H1 (cell line): ENCODE data around the gene SDF2. TPM values are rescaled to one million over a fixed set of nuclear protein-coding genes. Genes with fewer than 3 reads are reported as not detected.
A peak's percentile ranks its signal among the peaks of the same experiment; 100 is the strongest.

ENCODE experiments used
- CTCF ChIA-PET: fragments of 300-600 bp; sonication (Branson Sonifier 250); formaldehyde crosslinking; loops from one replicate; lab custom pipeline; 2021; ENCODE audit not compliant: partially characterized antibody; lab: Charles Lee
- POLR2A ChIA-PET: fragments of 300-600 bp; sonication (Branson Sonifier 250); formaldehyde crosslinking; loops from one replicate; lab custom pipeline; 2021; ENCODE audit warnings: inconsistent platforms; ENCODE audit not compliant: partially characterized antibody; lab: Charles Lee
- DNase-seq, 2 experiments: peaks; one replicate each; pipeline versions ENCODE4 v3.0.0 to v3.0.0-alpha.2; 2010 to 2022; ENCODE audit warnings: low spot score in 2 of 2, low read depth in 1 of 2, mixed read lengths in 1 of 2
- FAIRE-seq: peaks from 2 replicates; lab custom pipeline; 2011; peaks lifted over from hg19 to GRCh38; lab: Jason Lieb, UNC
- H2AFZ ChIP-seq: 2 replicates; pipeline ENCODE4 v1.8.1; 2012; ENCODE audit warnings: low read length, inconsistent platforms
- H2AK5ac ChIP-seq: 2 replicates; pipeline ENCODE4 v1.6.1; 2013; ENCODE audit warnings: low read depth, low read length
- H2BK120ac ChIP-seq: replicated peaks from 2 replicates; pipeline ENCODE3; 2013; ENCODE audit warnings: low read depth, low read length, inconsistent platforms
- H2BK12ac ChIP-seq: 2 replicates; pipeline ENCODE4 v1.6.1; 2013; ENCODE audit warnings: low read depth, low read length
- H2BK15ac ChIP-seq: 2 replicates; pipeline ENCODE4 v1.6.1; 2013; ENCODE audit warnings: low read length
- H2BK20ac ChIP-seq: 2 replicates; pipeline ENCODE4 v1.6.1; 2013; ENCODE audit warnings: low read length
- H2BK5ac ChIP-seq: 2 replicates; pipeline ENCODE4 v1.6.1; 2013; ENCODE audit warnings: low read depth, low read length
- H3K14ac ChIP-seq: 2 replicates; pipeline ENCODE4 v1.6.1; 2013; ENCODE audit warnings: inconsistent platforms; ENCODE audit not compliant: insufficient read length
- H3K18ac ChIP-seq: 2 replicates; pipeline ENCODE4 v1.6.1; 2013; ENCODE audit warnings: low read length; ENCODE audit errors: extremely low read depth
- H3K23ac ChIP-seq: 2 replicates; pipeline ENCODE4 v1.6.1; 2013; ENCODE audit warnings: inconsistent platforms; ENCODE audit not compliant: insufficient read length
- H3K23me2 ChIP-seq: 2 replicates; pipeline ENCODE4 v1.6.1; 2013; ENCODE audit warnings: low read depth, low read length
- H3K27ac ChIP-seq: 2 replicates; pipeline ENCODE4 v1.6.1; 2011; ENCODE audit warnings: low read depth, low read length, inconsistent platforms
- H3K27me3 ChIP-seq, 4 experiments: replicated peaks in 1 of 4; 1 replicate in 1 of 4; 2 replicates in 3 of 4; pipeline versions ENCODE4 v1.6.1 to v1.8.1; 2011 to 2013; ENCODE audit warnings: low read length in 3 of 4, mild to moderate bottlenecking in 3 of 4, inconsistent platforms in 2 of 4, mixed read lengths in 2 of 4, moderate library complexity in 1 of 4; ENCODE audit not compliant: control insufficient read depth in 3 of 4, insufficient read depth in 3 of 4; ENCODE audit errors: extremely low read depth in 1 of 4
- H3K36me3 ChIP-seq, 4 experiments: 2 replicates each; pipeline versions ENCODE4 v1.6.1 to v1.8.1; 2011 to 2013; ENCODE audit warnings: mild to moderate bottlenecking in 4 of 4, low read length in 3 of 4, moderate library complexity in 2 of 4, control low read depth in 1 of 4, inconsistent platforms in 1 of 4; ENCODE audit not compliant: insufficient read depth in 4 of 4, control insufficient read depth in 2 of 4
- H3K4ac ChIP-seq: replicated peaks from 2 replicates; pipeline ENCODE3; 2013; ENCODE audit warnings: low read length, low read depth, mixed read lengths, inconsistent platforms; ENCODE audit not compliant: insufficient read length
- H3K4me1 ChIP-seq, 4 experiments: replicated peaks in 1 of 4; 1 replicate in 1 of 4; 2 replicates in 3 of 4; pipeline versions ENCODE4 v1.6.1 to v1.8.1; 2011 to 2013; ENCODE audit warnings: low read length in 3 of 4, inconsistent platforms in 2 of 4, mixed read lengths in 1 of 4; ENCODE audit not compliant: insufficient read depth in 4 of 4, control insufficient read depth in 3 of 4
- H3K4me2 ChIP-seq, 2 experiments: 2 replicates each; pipeline versions ENCODE4 v1.6.1 to v1.8.1; 2011 to 2013; ENCODE audit warnings: low read depth in 2 of 2, low read length in 2 of 2, control low read depth in 1 of 2, inconsistent platforms in 1 of 2, mild to moderate bottlenecking in 1 of 2; ENCODE audit not compliant: insufficient read depth in 1 of 2
- H3K4me3 ChIP-seq, 4 experiments: fragments of 200-600, 300-600 bp in 1 of 4; sonication (generic), shearing (Covaris generic), sonication (Bioruptor Twin) in 1 of 4; 2 replicates each; pipeline versions ENCODE4 v1.5.1 to v1.8.1; 2011 to 2016; ENCODE audit warnings: low read length in 4 of 4, low read depth in 3 of 4, control low read depth in 2 of 4, inconsistent platforms in 2 of 4, mild to moderate bottlenecking in 2 of 4, mixed read lengths in 1 of 4, moderate library complexity in 1 of 4; ENCODE audit not compliant: insufficient read depth in 2 of 4; ENCODE audit errors: extremely low read depth in 1 of 4
- H3K56ac ChIP-seq: replicated peaks from 2 replicates; pipeline ENCODE3; 2013; ENCODE audit warnings: low read depth, mild to moderate bottlenecking, mixed read lengths, low read length, inconsistent platforms; ENCODE audit not compliant: insufficient read length
- H3K79me1 ChIP-seq: 2 replicates; pipeline ENCODE4 v1.6.1; 2013; ENCODE audit warnings: low read depth, low read length, control low read depth
- H3K79me2 ChIP-seq, 2 experiments: 2 replicates each; pipeline versions ENCODE4 v1.6.1 to v1.8.1; 2012 to 2013; ENCODE audit warnings: low read length in 2 of 2, mild to moderate bottlenecking in 2 of 2, inconsistent platforms in 1 of 2; ENCODE audit not compliant: insufficient read depth in 2 of 2, control insufficient read depth in 1 of 2
- H3K9ac ChIP-seq, 4 experiments: replicated peaks in 1 of 4; 1 replicate in 1 of 4; 2 replicates in 3 of 4; pipeline versions ENCODE4 v1.6.1 to v1.8.1; 2011 to 2013; ENCODE audit warnings: low read depth in 3 of 4, low read length in 3 of 4, control low read depth in 2 of 4, mild to moderate bottlenecking in 2 of 4, moderate library complexity in 2 of 4, inconsistent platforms in 1 of 4; ENCODE audit errors: extremely low read depth in 1 of 4
- H3K9me3 ChIP-seq, 2 experiments: 2 replicates each; pipeline versions ENCODE4 v1.6.1 to v1.8.1; 2012 to 2013; ENCODE audit warnings: mild to moderate bottlenecking in 2 of 2, moderate library complexity in 2 of 2, control low read depth in 1 of 2, inconsistent platforms in 1 of 2, low read depth in 1 of 2, low read length in 1 of 2, mixed read lengths in 1 of 2; ENCODE audit not compliant: insufficient read depth in 2 of 2
- H4K20me1 ChIP-seq, 2 experiments: replicated peaks in 1 of 2; 2 replicates each; pipeline versions ENCODE3 to v1.8.1; 2011 to 2013; ENCODE audit warnings: inconsistent platforms in 2 of 2, low read length in 2 of 2, mild to moderate bottlenecking in 1 of 2; ENCODE audit not compliant: insufficient read depth in 2 of 2, control insufficient read depth in 1 of 2
- H4K5ac ChIP-seq: 2 replicates; pipeline ENCODE4 v1.6.1; 2013; ENCODE audit warnings: low read length, low read depth, mixed read lengths, inconsistent platforms; ENCODE audit not compliant: insufficient read length
- H4K8ac ChIP-seq: 2 replicates; pipeline ENCODE4 v1.8.0; 2013; ENCODE audit warnings: mild to moderate bottlenecking, moderate library complexity, low read length, inconsistent platforms; ENCODE audit not compliant: insufficient read depth; ENCODE audit errors: extremely low read depth
- H4K91ac ChIP-seq: replicated peaks from 2 replicates; pipeline ENCODE3; 2013; ENCODE audit warnings: low read length, mixed read lengths, inconsistent platforms; ENCODE audit not compliant: insufficient read length
- CREB1 ChIP-seq: IDR thresholded peaks from 2 replicates; pipeline ENCODE4 v1.6.1; 2012; ENCODE audit warnings: inconsistent platforms
- RAD21 ChIP-seq, 2 experiments: IDR thresholded peaks in 1 of 2; conservative IDR thresholded peaks in 1 of 2; 2 replicates each; pipeline ENCODE4 v1.6.1; 2011; ENCODE audit warnings: low read depth in 2 of 2, low read length in 2 of 2, improper control_type of control experiment in 1 of 2, inconsistent platforms in 1 of 2, mild to moderate bottlenecking in 1 of 2, moderate library complexity in 1 of 2
- WGBS, 2 experiments: shearing (Covaris generic) in 1 of 2; methylation state at CpG; one replicate each; pipeline versions ENCODE4 v1.1.6 to v1.1.7; 2013 to 2015; ENCODE audit warnings: low lambda C conversion rate in 2 of 2, mixed read lengths in 2 of 2, inconsistent platforms in 1 of 2, low coverage in 1 of 2, missing lambda C conversion rate in 1 of 2; ENCODE audit not compliant: insufficient replicate concordance in 2 of 2, insufficient coverage in 1 of 2, insufficient read length in 1 of 2; ENCODE audit errors: extremely low coverage in 1 of 2, missing lambda C conversion rate in 1 of 2; 5-methylcytosine and 5-hydroxymethylcytosine counted together
- polyA plus RNA-seq, 7 experiments: library from polyadenylated mRNA; depleted of rRNA in 3 of 7; stranded (reverse) in 5 of 7; unstranded in 2 of 7; fragments of >200 nt in 5 of 7; fragments of 200-250 nt in 2 of 7; gene quantifications; 1 replicate in 5 of 7; 2 replicates in 1 of 7; 4 replicates in 1 of 7; pipeline versions ENCODE4 v1.2.1 to v1.2.3, GENCODE V29; 2011 to 2013; ENCODE audit warnings: missing spikeins in 2 of 7, mixed read lengths in 2 of 7
- total RNA-seq: library from RNA; stranded (reverse); fragmentation: NEBNext Ultra II Directional; extraction: Animal tissue kit (Norgen Biotek cat#: 25700); gene quantifications from 2 replicates; pipeline ENCODE4 v1.2.1, GENCODE V29; 2021
- TF ChIP-seq, protein P1 (sequence below), 3 experiments: IDR thresholded peaks; 1 replicate in 2 of 3; 2 replicates in 1 of 3; pipeline versions ENCODE4 v1.5.1 to v1.6.1; 2011; ENCODE audit warnings: low read length in 3 of 3, mild to moderate bottlenecking in 3 of 3, inconsistent platforms in 2 of 3, low read depth in 1 of 3, moderate library complexity in 1 of 3; ENCODE audit not compliant: insufficient read depth in 1 of 3; ENCODE audit errors: control extremely low read depth in 1 of 3

The SDF2 gene
- total and polyA plus RNA-seq, 2 of the 8 experiments (the other 6 are each of a cell fraction or from before 2014, with no cell fraction given): 44.8 to 65.4 TPM

DNA sequence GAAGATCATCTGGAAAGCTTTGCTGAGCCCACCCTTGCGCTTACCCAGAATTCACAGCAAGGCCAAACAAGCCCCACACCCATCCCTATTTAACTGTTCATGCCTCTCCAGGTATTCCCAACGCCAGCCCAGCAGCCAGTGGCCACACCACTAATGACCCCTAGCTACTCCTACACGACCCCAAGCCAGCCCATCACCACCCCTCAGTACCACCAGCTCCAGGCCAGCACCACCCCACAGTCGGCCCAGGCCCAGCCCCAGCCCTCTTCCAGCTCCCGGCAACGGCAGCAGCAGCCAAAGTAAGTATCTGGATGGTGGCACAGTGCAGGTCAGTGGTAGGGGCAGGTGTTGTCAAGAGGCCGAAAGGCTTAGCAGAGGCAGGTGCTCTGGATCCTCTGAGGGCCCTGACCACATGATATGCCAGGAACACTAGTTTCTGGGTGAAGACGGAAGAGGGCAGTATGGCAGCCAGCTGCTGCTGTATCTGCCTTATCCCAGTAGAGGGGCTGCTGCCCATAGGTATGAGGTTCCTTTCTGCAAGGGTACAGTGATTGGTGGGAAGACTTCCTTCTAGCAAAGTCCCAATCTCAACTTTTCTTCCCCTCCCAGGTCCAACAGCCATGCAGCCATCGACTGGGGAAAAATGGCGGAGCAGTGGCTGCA lies 39.3 kb upstream of the SDF2 start:
- Histone ChIP-seq H3K79me2 (no peaks in the 10 kb centered on the region), H3K18ac (no peak overlapping the region), H3K14ac (no peak overlapping the region), H3K9ac (no peak overlapping the region), H4K91ac (no peak overlapping the region), H3K56ac (no peak overlapping the region), H4K8ac (no peak overlapping the region; the same call in 1 of the 2 replicates), H4K5ac (no peak overlapping the region), H3K4ac (no peak overlapping the region), H2BK15ac (no peak overlapping the region), H3K79me1 (no peaks in the 10 kb centered on the region), H3K9me3 (no peaks in the 10 kb centered on the region), H2AK5ac (no peak overlapping the region), H2AFZ (no peak overlapping the region), H3K36me3 (peaks cover 40 to 71% (median 65%) of the 10 kb centered on the region in 4 experiments), H3K4me1 (peaks cover 0 to 8% (median 2%) of the 10 kb centered on the region in 4 experiments; a peak in 3 of 7 replicates), H2BK120ac (no peak overlapping the region), H3K23ac (no peak overlapping the region), H3K23me2 (no peaks in the 10 kb centered on the region), H2BK20ac (no peak overlapping the region), H2BK5ac (no peak overlapping the region), H4K20me1 (peaks cover 10 to 23% of the 10 kb centered on the region in 2 experiments), H3K4me2 (no peak overlapping the region), H3K27me3 (no peaks in the 10 kb centered on the region), H3K4me3 (no peak overlapping the region), H2BK12ac (no peak overlapping the region), H3K27ac (no peak overlapping the region)
- FAIRE-seq (no peak), DNase-seq (no peak)
- WGBS, 2 experiments: 84% methylated on average over 10 of the region's 10 CpGs; no CpG with 5 or more reads in 1 of the 2 experiments
- TF ChIP-seq, protein P1, sequence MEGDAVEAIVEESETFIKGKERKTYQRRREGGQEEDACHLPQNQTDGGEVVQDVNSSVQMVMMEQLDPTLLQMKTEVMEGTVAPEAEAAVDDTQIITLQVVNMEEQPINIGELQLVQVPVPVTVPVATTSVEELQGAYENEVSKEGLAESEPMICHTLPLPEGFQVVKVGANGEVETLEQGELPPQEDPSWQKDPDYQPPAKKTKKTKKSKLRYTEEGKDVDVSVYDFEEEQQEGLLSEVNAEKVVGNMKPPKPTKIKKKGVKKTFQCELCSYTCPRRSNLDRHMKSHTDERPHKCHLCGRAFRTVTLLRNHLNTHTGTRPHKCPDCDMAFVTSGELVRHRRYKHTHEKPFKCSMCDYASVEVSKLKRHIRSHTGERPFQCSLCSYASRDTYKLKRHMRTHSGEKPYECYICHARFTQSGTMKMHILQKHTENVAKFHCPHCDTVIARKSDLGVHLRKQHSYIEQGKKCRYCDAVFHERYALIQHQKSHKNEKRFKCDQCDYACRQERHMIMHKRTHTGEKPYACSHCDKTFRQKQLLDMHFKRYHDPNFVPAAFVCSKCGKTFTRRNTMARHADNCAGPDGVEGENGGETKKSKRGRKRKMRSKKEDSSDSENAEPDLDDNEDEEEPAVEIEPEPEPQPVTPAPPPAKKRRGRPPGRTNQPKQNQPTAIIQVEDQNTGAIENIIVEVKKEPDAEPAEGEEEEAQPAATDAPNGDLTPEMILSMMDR (IDR thresholded peaks at IDR 0.05; ENCODE audit: control extremely low read depth in 1 of 3, insufficient read depth in 1 of 3, low read depth in 1 of 3, low read length in 3 of 3): peak; percentile 19 to 63 (median 21)
- peak in 1 of 2 experiments; percentile 29; a peak in 1 of 4 replicates for TF ChIP-seq RAD21 (IDR thresholded peaks at IDR 0.05 in 1 of 2, conservative IDR thresholded peaks at IDR 0.05 in 1 of 2; ENCODE audit: low read depth in 2 of 2, low read length in 2 of 2)
- TF ChIP-seq CREB1: no peak
- POLR2A ChIA-PET: interaction anchor here (0.9 to 4.8 kb wide), 12 partner anchors 8 to 57 kb away, joined by 3 to 47 read pairs (median 4); partner anchors contain the start of genes PROCA1 and RPL23A
- CTCF ChIA-PET: interaction anchor here (1.0 to 1.5 kb wide), 4 partner anchors 9 to 147 kb away, joined by 3 to 6 read pairs (median 3); no protein-coding TSS in a partner anchor
